Endothelial cell of umbilical vein (primary cell): Measurements from ENCODE around the gene LAG3. TPM values are rescaled to one million over a fixed set of nuclear protein-coding genes. Genes with fewer than 3 reads are reported as not detected.

Source experiments
- BruUV-seq: library from RNA; stranded (reverse); fragments of 400-500 nt; replicated peaks from 2 replicates; lab custom pipeline; 2021; lab: Mats Ljungman, UMichigan
- CTCF ChIA-PET: fragments of 300-600, 350-600 bp; sonication (Branson Sonifier 250); formaldehyde crosslinking; loops from one replicate; lab custom pipeline; 2021; ENCODE audit warnings: antibody characterized with exemption, inconsistent platforms; lab: Charles Lee
- POLR2A ChIA-PET: fragments of 300-600, 350-600 bp; sonication (Branson Sonifier 250); formaldehyde crosslinking; loops from one replicate; lab custom pipeline; 2021; ENCODE audit warnings: antibody characterized with exemption, inconsistent platforms; lab: Charles Lee
- DNase-seq: peaks from one replicate; pipeline ENCODE4 v3.0.0-alpha.2; 2011; ENCODE audit warnings: low read depth, low spot score
- FAIRE-seq: peaks from 2 replicates; lab custom pipeline; 2011; peaks lifted over from hg19 to GRCh38; lab: Jason Lieb, UNC
- H2AFZ ChIP-seq: 2 replicates; pipeline ENCODE4 v1.6.0; 2012; ENCODE audit warnings: low read depth, low read length, control low read depth, inconsistent platforms
- H3K27ac ChIP-seq: 2 replicates; pipeline ENCODE4 v1.5.1; 2011; ENCODE audit warnings: low read depth, mild to moderate bottlenecking, control low read depth, low read length, moderate library complexity; ENCODE audit not compliant: insufficient read depth
- H3K27me3 ChIP-seq, 2 experiments: 2 replicates each; pipeline versions ENCODE4 v1.6.0 to v1.6.1; 2011; ENCODE audit warnings: low read length in 2 of 2, mixed read lengths in 1 of 2; ENCODE audit not compliant: control insufficient read depth in 2 of 2, insufficient read depth in 2 of 2
- H3K36me3 ChIP-seq, 2 experiments: 2 replicates in 1 of 2; 3 replicates in 1 of 2; pipeline ENCODE4 v1.5.1; 2011; ENCODE audit warnings: low read length in 2 of 2, mild to moderate bottlenecking in 1 of 2, moderate library complexity in 1 of 2; ENCODE audit not compliant: control insufficient read depth in 2 of 2, insufficient read depth in 2 of 2; ENCODE audit errors: extremely low read depth in 1 of 2
- H3K4me1 ChIP-seq: 3 replicates; pipeline ENCODE4 v1.5.1; 2011; ENCODE audit warnings: mild to moderate bottlenecking, low read length; ENCODE audit not compliant: control insufficient read depth, insufficient read depth; ENCODE audit errors: extremely low read depth
- H3K4me2 ChIP-seq: 2 replicates; pipeline ENCODE4 v1.6.1; 2011; ENCODE audit warnings: low read length, control low read depth, mixed read lengths; ENCODE audit not compliant: insufficient read depth
- H3K4me3 ChIP-seq, 3 experiments: fragments of 200-600 bp in 1 of 3; sonication (generic), shearing (Covaris generic) in 1 of 3; replicated peaks in 1 of 3; 2 replicates each; pipeline ENCODE4 v1.5.1; 2011 to 2016; ENCODE audit warnings: control low read depth in 3 of 3, low read length in 3 of 3, mild to moderate bottlenecking in 2 of 3, inconsistent platforms in 1 of 3, low read depth in 1 of 3, moderate library complexity in 1 of 3; ENCODE audit not compliant: insufficient read depth in 1 of 3
- H3K79me2 ChIP-seq: 2 replicates; pipeline ENCODE4 v1.6.0; 2012; ENCODE audit warnings: low read length, inconsistent platforms; ENCODE audit not compliant: control insufficient read depth, insufficient read depth
- H3K9ac ChIP-seq: replicated peaks from 2 replicates; pipeline ENCODE3; 2011; ENCODE audit warnings: low read length, control low read depth; ENCODE audit not compliant: insufficient read depth; ENCODE audit errors: extremely low read depth
- H3K9me1 ChIP-seq: replicated peaks from 3 replicates; pipeline ENCODE4 v1.6.0; 2011; ENCODE audit warnings: mild to moderate bottlenecking, low read length; ENCODE audit not compliant: control insufficient read depth, insufficient read depth; ENCODE audit errors: extremely low read depth
- H3K9me3 ChIP-seq: replicated peaks from 2 replicates; pipeline ENCODE4 v1.5.1; 2012; ENCODE audit warnings: low read length, inconsistent platforms; ENCODE audit not compliant: control insufficient read depth, insufficient read depth
- H4K20me1 ChIP-seq: replicated peaks from 2 replicates; pipeline ENCODE3; 2011; ENCODE audit warnings: mild to moderate bottlenecking, low read length; ENCODE audit not compliant: control insufficient read depth, insufficient read depth; ENCODE audit errors: extremely low read depth
- EZH2 ChIP-seq: IDR thresholded peaks from 2 replicates; pipeline ENCODE4 v1.6.1; 2012; ENCODE audit warnings: borderline replicate concordance, low read depth, mild to moderate bottlenecking, moderate library complexity, low read length, inconsistent platforms; ENCODE audit not compliant: severe bottlenecking
- FOS ChIP-seq: IDR thresholded peaks from 2 replicates; pipeline ENCODE4 v1.6.1; 2011; ENCODE audit warnings: mild to moderate bottlenecking, low read length, moderate library complexity, borderline replicate concordance; ENCODE audit not compliant: insufficient read depth
- GATA2 ChIP-seq: IDR thresholded peaks from 2 replicates; pipeline ENCODE4 v1.7.0; 2011; ENCODE audit warnings: low read depth, mild to moderate bottlenecking, moderate library complexity, mixed read lengths, low read length; ENCODE audit not compliant: insufficient read length, insufficient read depth
- JUN ChIP-seq: IDR thresholded peaks from 2 replicates; pipeline ENCODE4 v1.6.1; 2011; ENCODE audit warnings: borderline replicate concordance, low read depth; ENCODE audit not compliant: insufficient read length, insufficient read depth
- MYC ChIP-seq: IDR thresholded peaks from one replicate; pipeline ENCODE4 v1.6.1; 2011; ENCODE audit warnings: mild to moderate bottlenecking, low read depth, low read length
- POLR2A ChIP-seq: IDR thresholded peaks from 2 replicates; pipeline ENCODE4 v1.6.1; 2012; ENCODE audit warnings: low read depth, mild to moderate bottlenecking, control low read depth, low read length
- POLR2AphosphoS5 ChIP-seq: IDR thresholded peaks from 2 replicates; pipeline ENCODE4 v1.6.1; 2012; ENCODE audit warnings: low read depth, mild to moderate bottlenecking, control low read depth, low read length, moderate library complexity; ENCODE audit not compliant: insufficient read depth
- dilution Hi-C: fragments of 300-500 bp; cut with MboI; formaldehyde crosslinking; loops from one replicate; pipeline ENCODE4 v1.15.0; 2019; ENCODE audit warnings: low sequenced_read_pairs; ENCODE audit not compliant: extremely low pct_ligation_motif_present
- intact Hi-C: fragments of 100-400 bp; cut with micrococcal nuclease; formaldehyde crosslinking; loops from one replicate; pipeline ENCODE4 v1.10.0; 2022
- polyA plus RNA-seq, 4 experiments: library from polyadenylated mRNA; depleted of rRNA in 3 of 4; stranded (reverse) in 3 of 4; unstranded in 1 of 4; fragments of >200 nt; gene quantifications; 2 replicates each; pipeline versions ENCODE4 v1.2.1 to v1.2.3, GENCODE V29; 2011 to 2012; ENCODE audit warnings: missing spikeins in 1 of 4
- total RNA-seq: library from RNA; stranded (reverse); gene quantifications from 2 replicates; pipeline ENCODE4 v1.2.3, GENCODE V29; 2021
- TF ChIP-seq, protein P1 (sequence below): IDR thresholded peaks from 2 replicates; pipeline ENCODE4 v1.6.1; 2011; ENCODE audit not compliant: insufficient read depth, insufficient read length
- TF ChIP-seq, protein P2 (sequence below), 2 donors: IDR thresholded peaks; 1 replicate in 1 of 2; 2 replicates in 1 of 2; pipeline ENCODE4 v1.5.1; 2011; ENCODE audit warnings: low read length in 2 of 2, mild to moderate bottlenecking in 2 of 2, moderate library complexity in 2 of 2, control low read depth in 1 of 2, inconsistent platforms in 1 of 2, low read depth in 1 of 2; ENCODE audit not compliant: insufficient read depth in 1 of 2; ENCODE audit errors: extremely low read depth in 1 of 2

The LAG3 gene
- total and polyA plus RNA-seq, 2 donors (not counting 3 experiments of a cell fraction or from before 2014, with no cell fraction given) = 1.3 to 3.8 TPM

DNA sequence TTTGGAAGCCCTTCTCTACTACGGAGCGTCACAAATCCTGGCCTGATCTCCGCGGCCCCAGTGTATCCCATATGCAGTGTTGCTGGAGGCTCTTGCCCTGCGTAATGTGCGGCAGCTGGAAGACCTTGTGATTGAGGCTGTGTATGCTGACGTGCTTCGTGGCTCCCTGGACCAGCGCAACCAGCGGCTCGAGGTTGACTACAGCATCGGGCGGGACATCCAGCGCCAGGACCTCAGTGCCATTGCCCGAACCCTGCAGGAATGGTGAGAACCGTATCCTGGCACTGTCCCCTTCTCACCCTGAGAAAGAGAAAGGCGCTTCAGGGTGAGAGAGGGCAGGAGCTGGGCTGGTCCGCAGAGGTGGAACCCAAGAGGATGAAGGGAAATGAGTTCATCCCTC lies 43.1 kb upstream of the LAG3 start:
- POLR2A ChIA-PET = no interaction called here
- H2AFZ ChIP-seq = no peak overlapping the region
- no TSS peak for BruUV-seq

More for the DNA sequence above, 43.1 kb upstream of the LAG3 start:
- Histone ChIP-seq H4K20me1 (no peaks in the 10 kb centered on the region), H3K9me3 (no peaks in the 10 kb centered on the region), H3K27me3 (no peaks in the 10 kb centered on the region), H3K9ac (no peak overlapping the region), H3K36me3 (peaks cover 6 to 26% of the 10 kb centered on the region in 2 experiments), H3K27ac (no peak overlapping the region), H3K9me1 (no peaks in the 10 kb centered on the region), H3K4me1 (peaks cover 6% of the 10 kb centered on the region), H3K79me2 (peaks cover 2% of the 10 kb centered on the region), H3K4me3 (no peak overlapping the region), H3K4me2 (no peak overlapping the region)
- CTCF ChIA-PET = no interaction called here
- dilution Hi-C loops = no loop called here
- TF ChIP-seq, protein P1, sequence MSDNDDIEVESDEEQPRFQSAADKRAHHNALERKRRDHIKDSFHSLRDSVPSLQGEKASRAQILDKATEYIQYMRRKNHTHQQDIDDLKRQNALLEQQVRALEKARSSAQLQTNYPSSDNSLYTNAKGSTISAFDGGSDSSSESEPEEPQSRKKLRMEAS = no peak
- TF ChIP-seq MYC = no peak
- TF ChIP-seq POLR2AphosphoS5 = no peak
- no peak for TF ChIP-seq JUN
- TF ChIP-seq, protein P2, sequence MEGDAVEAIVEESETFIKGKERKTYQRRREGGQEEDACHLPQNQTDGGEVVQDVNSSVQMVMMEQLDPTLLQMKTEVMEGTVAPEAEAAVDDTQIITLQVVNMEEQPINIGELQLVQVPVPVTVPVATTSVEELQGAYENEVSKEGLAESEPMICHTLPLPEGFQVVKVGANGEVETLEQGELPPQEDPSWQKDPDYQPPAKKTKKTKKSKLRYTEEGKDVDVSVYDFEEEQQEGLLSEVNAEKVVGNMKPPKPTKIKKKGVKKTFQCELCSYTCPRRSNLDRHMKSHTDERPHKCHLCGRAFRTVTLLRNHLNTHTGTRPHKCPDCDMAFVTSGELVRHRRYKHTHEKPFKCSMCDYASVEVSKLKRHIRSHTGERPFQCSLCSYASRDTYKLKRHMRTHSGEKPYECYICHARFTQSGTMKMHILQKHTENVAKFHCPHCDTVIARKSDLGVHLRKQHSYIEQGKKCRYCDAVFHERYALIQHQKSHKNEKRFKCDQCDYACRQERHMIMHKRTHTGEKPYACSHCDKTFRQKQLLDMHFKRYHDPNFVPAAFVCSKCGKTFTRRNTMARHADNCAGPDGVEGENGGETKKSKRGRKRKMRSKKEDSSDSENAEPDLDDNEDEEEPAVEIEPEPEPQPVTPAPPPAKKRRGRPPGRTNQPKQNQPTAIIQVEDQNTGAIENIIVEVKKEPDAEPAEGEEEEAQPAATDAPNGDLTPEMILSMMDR (IDR thresholded peaks at IDR 0.05; ENCODE audit: extremely low read depth in 1 of 2, insufficient read depth in 1 of 2, low read depth in 1 of 2, low read length in 2 of 2) = no peak
- no peak for TF ChIP-seq GATA2
- TF ChIP-seq POLR2A = no peak
- no peak for TF ChIP-seq EZH2
- TF ChIP-seq FOS = no peak
- DNase-seq (no peak), FAIRE-seq (no peak)
- intact Hi-C loops = no loop called here
